PC-3 (cell line): ENCODE measurements around the gene PDCD1LG2.

Experiments
- EZH2 ChIP-seq: fragments of 300-600 bp; sonication (generic); IDR thresholded peaks from one replicate; pipeline ENCODE4 v1.6.1; 2017; ENCODE audit warnings: antibody characterized with exemption, mild to moderate bottlenecking, low read length; ENCODE audit not compliant: unreplicated experiment
- EZH2phosphoT487 ChIP-seq: fragments of 300-600 bp; sonication (generic); IDR thresholded peaks from 2 replicates; pipeline ENCODE4 v1.6.1; 2018; ENCODE audit warnings: mild to moderate bottlenecking, antibody characterized with exemption, low read length, borderline replicate concordance
- TF ChIP-seq, protein P1 (sequence below): fragments of 300-600 bp; sonication (generic); conservative IDR thresholded peaks from 2 replicates; pipeline ENCODE4 v1.5.1; 2017; ENCODE audit warnings: antibody characterized with exemption, low read depth, mild to moderate bottlenecking, low read length

DNA sequence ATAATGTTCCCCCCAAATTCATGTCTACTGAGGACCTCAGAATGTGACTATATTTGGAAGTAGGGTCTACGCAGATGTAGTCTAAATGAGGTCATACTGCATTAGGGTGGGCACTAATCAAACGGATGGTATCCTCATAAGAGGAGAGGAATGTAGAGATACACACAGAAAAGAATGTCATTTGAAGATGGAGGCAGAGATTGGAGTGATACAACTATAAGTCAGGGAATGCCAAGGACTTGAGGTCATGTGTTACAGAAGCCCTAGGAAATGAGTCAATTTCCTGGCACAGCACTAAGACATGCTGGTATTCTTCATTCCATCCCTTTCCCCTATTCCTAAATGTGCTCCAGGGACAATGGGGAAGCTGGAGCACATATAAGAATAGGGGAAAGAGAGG, 758 bp upstream of the PDCD1LG2 start:
- TF ChIP-seq, protein P1, sequence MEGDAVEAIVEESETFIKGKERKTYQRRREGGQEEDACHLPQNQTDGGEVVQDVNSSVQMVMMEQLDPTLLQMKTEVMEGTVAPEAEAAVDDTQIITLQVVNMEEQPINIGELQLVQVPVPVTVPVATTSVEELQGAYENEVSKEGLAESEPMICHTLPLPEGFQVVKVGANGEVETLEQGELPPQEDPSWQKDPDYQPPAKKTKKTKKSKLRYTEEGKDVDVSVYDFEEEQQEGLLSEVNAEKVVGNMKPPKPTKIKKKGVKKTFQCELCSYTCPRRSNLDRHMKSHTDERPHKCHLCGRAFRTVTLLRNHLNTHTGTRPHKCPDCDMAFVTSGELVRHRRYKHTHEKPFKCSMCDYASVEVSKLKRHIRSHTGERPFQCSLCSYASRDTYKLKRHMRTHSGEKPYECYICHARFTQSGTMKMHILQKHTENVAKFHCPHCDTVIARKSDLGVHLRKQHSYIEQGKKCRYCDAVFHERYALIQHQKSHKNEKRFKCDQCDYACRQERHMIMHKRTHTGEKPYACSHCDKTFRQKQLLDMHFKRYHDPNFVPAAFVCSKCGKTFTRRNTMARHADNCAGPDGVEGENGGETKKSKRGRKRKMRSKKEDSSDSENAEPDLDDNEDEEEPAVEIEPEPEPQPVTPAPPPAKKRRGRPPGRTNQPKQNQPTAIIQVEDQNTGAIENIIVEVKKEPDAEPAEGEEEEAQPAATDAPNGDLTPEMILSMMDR, result no peak
- TF ChIP-seq EZH2phosphoT487 (no peak), EZH2 (no peak)
